Prostate gland (tissue), 2 donors: Measurements from ENCODE around the gene SLC44A2. TPM values are rescaled to one million over a fixed set of nuclear protein-coding genes. Genes with fewer than 3 reads are reported as not detected.

ENCODE experiments used
- DNase-seq: peaks from one replicate; pipeline ENCODE4 v3.0.0-alpha.2; 2019; ENCODE audit warnings: low spot score
- H3K27ac ChIP-seq, 2 donors: fragments of 200-600 bp; sonication (generic); 2 replicates each; pipeline ENCODE4 v1.5.1; 2017 to 2019
- H3K27me3 ChIP-seq: fragments of 200-600 bp; sonication (generic); replicated peaks from 2 replicates; pipeline ENCODE4 v1.5.1; 2019; ENCODE audit not compliant: insufficient read depth
- H3K36me3 ChIP-seq, 2 donors: fragments of 200-600 bp; sonication (generic); 1 replicate in 1 of 2; 2 replicates in 1 of 2; pipeline versions ENCODE4 v1.5.1 to v1.8.1; 2017 to 2019
- H3K4me1 ChIP-seq: fragments of 200-600 bp; sonication (generic); replicated peaks from 2 replicates; pipeline ENCODE4 v1.5.1; 2019
- H3K4me3 ChIP-seq, 2 donors: fragments of 200-600 bp; sonication (generic); 2 replicates each; pipeline ENCODE4 v1.5.1; 2017 to 2019
- H3K9me3 ChIP-seq: fragments of 200-600 bp; sonication (generic); 2 replicates; pipeline ENCODE4 v1.5.1; 2017
- POLR2A ChIP-seq: fragments of 450-650 bp; IDR thresholded peaks from one replicate; pipeline ENCODE4 v1.6.1; 2016; ENCODE audit warnings: antibody characterized with exemption, mild to moderate bottlenecking
- POLR2AphosphoS5 ChIP-seq: sonication (generic); formaldehyde crosslinking; IDR thresholded peaks from one replicate; pipeline ENCODE4 v1.6.1; 2017; ENCODE audit warnings: antibody characterized with exemption
- WGBS: methylation state at CpG from one replicate; pipeline ENCODE4 v1.1.5; 2018; 5-methylcytosine and 5-hydroxymethylcytosine counted together
- intact Hi-C: fragments of 100-400 bp; cut with DNase I; formaldehyde crosslinking; loops from one replicate; pipeline ENCODE4 v1.14.2; 2022
- total RNA-seq, 2 donors: library from RNA; depleted of rRNA; stranded (reverse); fragments of >200 nt; gene quantifications; one replicate each; pipeline ENCODE4 v1.1.0, GENCODE V29; 2016
- TF ChIP-seq, protein P1 (sequence below), 4 experiments: fragments of 200-600 bp in 2 of 4; fragments of 450-650 bp in 2 of 4; sonication (generic) in 2 of 4; IDR thresholded peaks; 1 replicate in 3 of 4; 2 replicates in 1 of 4; pipeline ENCODE4 v1.5.1; 2016 to 2019; ENCODE audit warnings: antibody characterized with exemption in 4 of 4, mild to moderate bottlenecking in 2 of 4, moderate library complexity in 2 of 4

The SLC44A2 gene
- total RNA-seq, 2 donors from 2014 or later, result 91.1 to 402 TPM

DNA sequence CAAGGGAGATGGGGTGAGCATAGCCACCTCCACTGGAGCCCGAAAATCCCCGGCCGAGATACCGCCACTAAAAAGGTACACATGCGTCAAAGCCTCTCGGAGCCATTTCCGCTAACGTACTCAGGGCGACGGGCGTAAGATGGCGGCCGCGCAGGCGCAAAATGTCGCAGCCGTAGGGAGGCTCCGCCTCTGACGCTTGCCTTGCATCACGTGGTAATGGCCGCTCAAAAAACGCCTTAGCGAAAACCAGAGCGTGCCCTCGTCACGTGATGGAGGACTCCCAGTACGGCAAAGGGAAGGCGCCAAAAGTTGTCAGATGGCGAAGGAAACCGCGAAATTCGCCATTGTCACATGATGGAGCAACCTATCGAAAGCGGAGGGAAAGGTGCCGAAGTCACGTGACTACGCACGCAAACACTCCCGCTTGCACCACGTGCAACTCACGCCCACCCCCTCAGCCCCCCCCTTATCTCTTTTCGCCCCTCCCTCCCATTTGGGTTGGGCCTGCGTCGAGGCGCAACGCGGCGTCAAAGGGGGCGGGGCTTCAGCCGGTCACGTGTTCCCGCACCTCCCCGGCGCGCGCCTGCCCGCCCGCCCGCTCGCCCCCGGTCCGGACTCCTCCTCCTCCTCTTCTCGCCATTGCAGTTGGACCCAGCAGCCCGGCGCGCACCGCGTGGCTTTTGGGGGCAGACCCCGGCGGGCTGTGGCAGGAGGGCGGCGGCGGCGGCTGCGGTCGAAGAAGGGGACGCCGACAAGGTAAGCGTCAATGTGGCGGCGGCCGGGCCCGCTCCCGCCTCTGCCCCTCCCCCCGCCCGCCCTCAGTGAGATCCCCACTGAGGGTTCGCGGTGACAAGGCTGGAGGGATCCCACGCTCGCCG, 28.6 kb downstream of the SLC44A2 start, which contains the start of gene ILF3:
TSS of gene ILF3 (plus strand) at position 615 of the 878 bp plus-strand sequence. CDS start 16,260 bp downstream, outside the sequence.
- WGBS, result under 1% methylated on average over 47 of the region's 91 CpGs
- intact Hi-C loops, result loop anchor here (5.0 kb wide), 1 partner anchor 38 kb away; no protein-coding TSS in a partner anchor

DNA sequence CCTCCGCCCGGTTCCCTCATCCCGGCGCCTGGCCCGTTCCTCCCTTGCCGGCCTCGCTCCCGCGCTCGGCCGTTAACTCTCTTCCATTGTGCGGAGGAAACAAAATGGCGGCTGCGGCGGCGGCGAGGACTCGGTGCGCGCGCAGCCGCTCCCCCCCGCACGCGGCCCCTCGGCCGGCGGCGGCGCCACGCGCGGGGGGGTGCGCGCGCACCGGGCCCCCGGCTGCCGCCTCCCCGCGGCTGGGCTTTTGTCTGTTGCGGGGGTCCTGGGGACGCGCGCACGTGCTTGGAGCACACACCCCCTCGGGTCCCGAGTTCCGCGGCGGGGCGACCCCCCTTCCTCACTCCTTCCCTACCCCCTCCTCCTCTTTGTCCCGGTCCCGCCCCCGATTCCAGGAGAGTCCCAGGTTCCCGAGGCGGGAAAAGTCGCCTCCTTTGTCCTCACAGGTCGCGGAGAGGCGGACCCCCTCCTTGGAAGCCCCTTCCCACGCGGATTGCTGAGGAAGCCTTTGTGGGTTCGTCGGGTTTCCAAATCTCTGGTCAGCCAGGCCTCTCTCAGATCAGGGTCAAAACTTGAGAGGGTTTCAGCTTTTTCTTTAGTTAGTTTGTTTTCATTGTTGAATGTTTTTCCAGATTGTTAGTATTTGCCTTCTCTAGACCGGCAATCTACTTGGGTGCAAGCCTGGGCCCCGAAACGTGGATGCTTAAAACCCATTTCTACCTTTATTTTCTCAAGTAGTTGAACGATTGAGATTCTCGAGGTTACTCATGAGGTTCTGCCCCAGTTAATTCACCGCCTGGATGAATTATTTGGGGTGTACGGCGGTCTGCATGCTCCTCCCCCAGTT, 29.5 kb downstream of the SLC44A2 start:
- intact Hi-C loops, result loop anchor here (5.0 kb wide), 1 partner anchor 37 kb away; no protein-coding TSS in a partner anchor
- WGBS, result under 1% methylated on average over 58 of the region's 73 CpGs
- DNase-seq, result peak; percentile 37
- TF ChIP-seq POLR2A, result no peak
- TF ChIP-seq, protein P1, sequence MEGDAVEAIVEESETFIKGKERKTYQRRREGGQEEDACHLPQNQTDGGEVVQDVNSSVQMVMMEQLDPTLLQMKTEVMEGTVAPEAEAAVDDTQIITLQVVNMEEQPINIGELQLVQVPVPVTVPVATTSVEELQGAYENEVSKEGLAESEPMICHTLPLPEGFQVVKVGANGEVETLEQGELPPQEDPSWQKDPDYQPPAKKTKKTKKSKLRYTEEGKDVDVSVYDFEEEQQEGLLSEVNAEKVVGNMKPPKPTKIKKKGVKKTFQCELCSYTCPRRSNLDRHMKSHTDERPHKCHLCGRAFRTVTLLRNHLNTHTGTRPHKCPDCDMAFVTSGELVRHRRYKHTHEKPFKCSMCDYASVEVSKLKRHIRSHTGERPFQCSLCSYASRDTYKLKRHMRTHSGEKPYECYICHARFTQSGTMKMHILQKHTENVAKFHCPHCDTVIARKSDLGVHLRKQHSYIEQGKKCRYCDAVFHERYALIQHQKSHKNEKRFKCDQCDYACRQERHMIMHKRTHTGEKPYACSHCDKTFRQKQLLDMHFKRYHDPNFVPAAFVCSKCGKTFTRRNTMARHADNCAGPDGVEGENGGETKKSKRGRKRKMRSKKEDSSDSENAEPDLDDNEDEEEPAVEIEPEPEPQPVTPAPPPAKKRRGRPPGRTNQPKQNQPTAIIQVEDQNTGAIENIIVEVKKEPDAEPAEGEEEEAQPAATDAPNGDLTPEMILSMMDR (IDR thresholded peaks at IDR 0.05), result no peak
- Histone ChIP-seq H3K4me3 (peak overlapping the region; percentile 99 to 100), H3K36me3 (no peaks in the 10 kb centered on the region), H3K4me1 (peaks cover 7% of the 10 kb centered on the region), H3K9me3 (no peaks in the 10 kb centered on the region), H3K27ac (peak overlapping the region; percentile 98 to 99), H3K27me3 (no peaks in the 10 kb centered on the region)

More for the DNA sequence above, 28.6 kb downstream of the SLC44A2 start, which contains the start of gene ILF3:
- Histone ChIP-seq H3K4me1 (peaks cover 7% of the 10 kb centered on the region), H3K36me3 (no peaks in the 10 kb centered on the region), H3K27ac (peak within 1 kb of the TSS; percentile 98 to 99), H3K9me3 (no peaks in the 10 kb centered on the region), H3K4me3 (peak within 1 kb of the TSS; percentile 99 to 100), H3K27me3 (no peaks in the 10 kb centered on the region)
- peak; percentile 100 for DNase-seq
- TF ChIP-seq, protein P1 (IDR thresholded peaks at IDR 0.05), result peak in 1 of 4 experiments; percentile 27
- TF ChIP-seq POLR2AphosphoS5, result peak; percentile 100
- TF ChIP-seq POLR2A, result peak; percentile 94

DNA sequence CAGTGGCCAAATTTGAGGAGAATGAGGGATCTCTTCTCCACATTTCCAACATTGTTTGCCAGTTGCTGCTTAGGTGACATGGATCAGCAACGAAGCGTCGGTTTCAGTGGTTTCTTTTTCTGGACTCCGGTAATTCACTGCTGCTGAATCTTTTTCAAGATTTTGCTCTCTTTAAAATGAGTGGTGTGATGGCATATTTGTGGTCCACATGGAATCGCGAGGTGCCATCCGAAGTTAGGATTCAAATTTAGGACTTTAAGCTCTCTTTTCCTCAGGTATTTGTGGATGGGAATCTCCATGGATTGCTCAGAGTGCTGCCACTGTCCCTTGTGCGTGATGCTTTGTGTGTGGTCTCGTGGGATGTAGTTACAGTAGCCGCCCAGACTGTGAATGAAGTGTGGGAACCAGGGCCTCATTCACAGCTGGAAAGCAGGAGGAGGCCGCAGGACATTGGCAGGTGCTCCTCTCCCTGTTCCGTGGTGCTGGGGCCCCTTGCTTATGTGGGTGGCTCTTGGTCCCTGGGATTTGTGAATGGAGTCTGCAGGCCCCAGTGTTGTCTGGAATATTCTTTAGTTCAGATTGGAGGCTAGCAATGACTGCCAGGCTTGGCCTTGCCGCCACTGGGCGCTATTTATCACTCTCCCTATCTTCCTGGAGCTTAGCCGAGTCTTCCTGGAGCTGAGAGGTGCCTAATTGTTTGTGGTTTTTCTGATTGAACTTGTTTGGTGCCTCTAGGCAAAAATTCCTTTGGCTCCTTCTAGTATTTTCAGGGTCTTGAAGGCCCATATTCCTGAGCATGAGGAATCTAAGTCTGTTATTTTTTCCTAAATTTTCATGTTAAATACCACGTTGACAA, 30.3 kb downstream of the SLC44A2 start:
- no peaks in the 10 kb centered on the region for H3K36me3 ChIP-seq
- TF ChIP-seq POLR2A, result no peak
- peak; percentile 25 for TF ChIP-seq POLR2AphosphoS5
- TF ChIP-seq, protein P1 (IDR thresholded peaks at IDR 0.05), result peak in 1 of 4 experiments; percentile 18
- H3K4me1 ChIP-seq, result peaks cover 7% of the 10 kb centered on the region
- no peaks in the 10 kb centered on the region for H3K9me3 ChIP-seq
- 3% methylated on average over 16 of the region's 16 CpGs for WGBS
- intact Hi-C loops, result no loop called here
- H3K27ac ChIP-seq, result peak overlapping the region; percentile 98 to 99
- DNase-seq, result peak; percentile 38
- peak overlapping the region; percentile 99 to 100 for H3K4me3 ChIP-seq
- H3K27me3 ChIP-seq, result no peaks in the 10 kb centered on the region

DNA sequence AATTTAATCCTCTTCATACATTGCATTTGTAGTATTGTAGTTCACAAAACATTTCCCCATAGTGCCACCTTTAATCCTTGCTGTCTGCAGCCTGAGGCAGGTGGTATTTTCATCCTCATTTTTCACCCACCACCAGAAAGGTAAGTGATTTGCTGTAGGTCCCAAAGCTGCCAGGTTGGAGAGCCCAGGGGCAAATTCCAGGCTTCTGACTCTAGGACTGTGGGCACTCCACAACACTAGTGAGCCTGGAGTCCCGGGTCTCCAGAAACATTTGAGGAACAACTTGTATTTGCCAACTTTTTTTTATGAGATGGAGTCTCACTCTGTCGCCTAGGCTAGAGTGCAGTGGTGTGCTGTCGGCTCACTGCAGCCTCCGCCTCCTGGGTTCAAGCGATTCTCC, 35.0 kb downstream of the SLC44A2 start:
- Histone ChIP-seq H3K4me1 (peaks cover 7% of the 10 kb centered on the region), H3K36me3 (no peaks in the 10 kb centered on the region), H3K27ac (no peak overlapping the region), H3K27me3 (no peaks in the 10 kb centered on the region), H3K9me3 (no peaks in the 10 kb centered on the region), H3K4me3 (no peak overlapping the region)
- intact Hi-C loops, result no loop called here
- TF ChIP-seq POLR2A, result no peak
- TF ChIP-seq POLR2AphosphoS5, result no peak
- TF ChIP-seq, protein P1 (IDR thresholded peaks at IDR 0.05), result no peak
- 47% methylated on average over 5 of the region's 5 CpGs for WGBS
- no peak for DNase-seq
